EH (cell line): ENCODE data around the gene TTC14.

Experiments
- DNase-seq: peaks from one replicate; pipeline ENCODE4 v3.0.0-alpha.2; 2015; ENCODE audit warnings: low read depth

The TTC14 gene

GRCh38 chr3:180633722-180634121 lies 31.8 kb downstream of the TTC14 start:
- DNase-seq, result no peak

- DNase-seq, result no peak
Observed at GRCh38 chr3:180640987-180641386, 39.0 kb downstream of the TTC14 start.

- DNase-seq, result no peak
Observed at GRCh38 chr3:180646187-180646790, 44.3 kb downstream of the TTC14 start.

- no peak for DNase-seq
Observed at GRCh38 chr3:180656406-180656805, 54.4 kb downstream of the TTC14 start.

- no peak for DNase-seq
Observed at GRCh38 chr3:180657094-180657493, 55.1 kb downstream of the TTC14 start.
